ENCODE results near the gene RRP1B.

Gene RRP1B

GRCh38 chr21:43744725-43745124 lies 85.4 kb downstream of the RRP1B start:
- no peak overlapping the region for H3K4me3 ChIP-seq (replicated peaks in 1 of 2; ENCODE audit: low read depth in 2 of 2, low read length in 2 of 2)
- TF ChIP-seq CTCF (IDR thresholded peaks at IDR 0.05; ENCODE audit: low read depth, low read length), result no peak
- no peak for DNase-seq (ENCODE audit: low read depth in 2 of 2)
